Measurements from ENCODE around the gene ZKSCAN8.

ZKSCAN8 gene

GRCh38 chr6:28206527-28206926, 64.8 kb downstream of the ZKSCAN8 start:
- no peak for DNase-seq (ENCODE audit: low read depth in 1 of 2, low spot score in 1 of 2)

GRCh38 chr6:28206928-28207509, 65.3 kb downstream of the ZKSCAN8 start:
- no peak for DNase-seq (ENCODE audit: low read depth in 1 of 2, low spot score in 1 of 2)

GRCh38 chr6:28207510-28208110, 65.9 kb downstream of the ZKSCAN8 start:
- DNase-seq (ENCODE audit: low read depth in 1 of 2, low spot score in 1 of 2): no peak

DNA sequence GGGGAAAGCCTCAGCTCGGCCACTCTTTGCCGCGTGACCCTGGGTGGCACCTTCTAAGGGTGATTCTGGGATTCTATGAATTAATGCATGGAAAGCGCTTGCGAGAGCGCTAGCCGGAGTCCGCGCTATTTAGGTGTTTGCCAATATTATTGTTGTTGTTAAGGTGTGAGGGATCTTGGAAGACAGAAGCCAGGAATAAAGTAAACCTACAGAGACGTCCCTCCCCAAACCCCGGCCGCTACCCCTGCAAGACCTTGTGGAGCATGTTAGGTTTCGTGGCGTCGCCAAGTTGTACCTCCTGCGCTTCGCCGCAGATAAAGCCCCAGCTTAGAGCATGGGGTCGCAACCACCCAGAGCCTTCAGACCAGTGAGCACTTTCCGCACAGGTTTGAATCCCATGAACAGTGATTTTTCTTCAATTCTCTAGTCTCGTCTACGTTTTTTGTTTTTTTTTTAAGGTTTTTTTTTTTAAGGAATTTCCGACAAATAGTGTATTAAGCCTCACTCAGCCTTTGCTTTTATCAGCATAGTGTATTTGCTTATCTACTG, 66.5 kb downstream of the ZKSCAN8 start:
- DNase-seq (ENCODE audit: low read depth in 1 of 2, low spot score in 1 of 2): no peak

Data from activated CD4-positive, alpha-beta T cell treated with anti-CD3 and anti-CD28 coated beads, Interleukin-2, amount 50 U/mL, for 24 hours (primary cell).